Airway epithelial cell (primary cell): ENCODE results near the gene LGALS9. TPM values are rescaled to one million over a fixed set of nuclear protein-coding genes. Genes with fewer than 3 reads are reported as not detected.

Source experiments
- total RNA-seq: library from RNA; depleted of rRNA; stranded (reverse); fragments of >200 nt; gene quantifications from 2 replicates; pipeline ENCODE4 v1.2.3, GENCODE V29; 2015

The LGALS9 gene
- 0.65 and 5.5 TPM in 2 replicates for total RNA-seq

DNA sequence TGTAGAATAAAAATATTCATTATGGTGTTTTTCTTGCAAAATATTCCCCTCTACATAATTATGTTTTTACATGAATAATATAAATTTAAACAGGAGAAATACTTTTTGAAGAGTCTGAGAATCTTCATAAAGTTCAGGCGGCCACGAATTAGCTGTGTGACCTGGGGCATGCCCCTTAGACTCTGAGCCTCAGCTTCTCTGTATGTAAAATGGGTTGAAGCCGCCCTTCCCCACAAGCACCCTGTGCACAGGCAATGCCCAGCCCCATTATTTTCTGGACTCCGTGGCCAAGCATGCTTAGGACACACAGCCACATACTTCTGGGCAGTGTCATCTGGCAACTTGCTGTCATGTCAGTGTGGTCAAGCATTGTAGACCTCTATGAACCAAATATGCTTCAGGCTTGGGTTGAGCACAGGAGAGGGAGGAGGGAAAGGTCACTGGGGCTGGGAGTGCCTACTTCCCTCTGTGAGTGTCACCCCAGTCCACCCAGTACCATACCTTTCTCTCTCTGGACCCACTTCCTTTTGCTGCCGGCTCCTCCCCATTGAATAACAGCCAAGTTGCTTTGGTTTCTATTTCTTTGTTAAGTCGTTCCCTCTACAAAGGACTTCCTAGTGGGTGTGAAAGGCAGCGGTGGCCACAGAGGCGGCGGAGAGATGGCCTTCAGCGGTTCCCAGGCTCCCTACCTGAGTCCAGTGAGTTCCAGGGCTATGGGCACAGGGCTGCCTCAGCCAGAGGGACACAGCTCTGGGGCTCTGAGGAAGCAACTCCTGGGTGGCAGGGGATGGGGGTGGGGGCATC, at the start of gene LGALS9:
TSS of gene LGALS9 (plus strand) at position 582 of the 804 bp plus-strand sequence. CDS start at position 660, 78 bp downstream.

Other genes with a start within 250 kb of the LGALS9 start
- gene KSR1, start 174.7 kb upstream of the LGALS9 start, total RNA-seq: 10.7 and 17.1 TPM in 2 replicates
- gene NOS2, start 169.3 kb downstream of the LGALS9 start, total RNA-seq: not detected in 2 replicates